ENCODE measurements around the gene MRPL55.

- TF ChIP-seq CTCF (IDR thresholded peaks at IDR 0.05), result no peak
- TF ChIP-seq POLR2A (IDR thresholded peaks at IDR 0.05), result no peak
Measured at GRCh38 chr1:228068359-228068758, 40.7 kb downstream of the MRPL55 start.

All from prostate gland (tissue), 2 donors.